Measurements from ENCODE around the gene VSIG10.
A peak's percentile ranks its signal among the peaks of the same experiment; 100 is the strongest.

VSIG10 gene

GRCh38 chr12:118068445-118068844 is 35.4 kb downstream of the VSIG10 start:
- H3K4me3 ChIP-seq (ENCODE audit: low read depth, low read length) = no peak overlapping the region

GRCh38 chr12:118065380-118065779 is 38.4 kb downstream of the VSIG10 start:
- no peak overlapping the region for H3K4me3 ChIP-seq (ENCODE audit: low read depth, low read length)
- no peak for TF ChIP-seq MAX (IDR thresholded peaks at IDR 0.05; ENCODE audit: low read depth, low read length)
- TF ChIP-seq MYC (IDR thresholded peaks at IDR 0.05; ENCODE audit: low read depth, low read length) = no peak
- TF ChIP-seq CTCF (IDR thresholded peaks at IDR 0.05; ENCODE audit: low read depth, low read length) = no peak
- no peak for TF ChIP-seq POLR2A (IDR thresholded peaks at IDR 0.05; ENCODE audit: extremely low read depth, insufficient read length)
- no peak for DNase-seq (ENCODE audit: low read depth)

More at GRCh38 chr12:118068445-118068844, 35.4 kb downstream of the VSIG10 start:
- TF ChIP-seq MYC (IDR thresholded peaks at IDR 0.05; ENCODE audit: low read depth, low read length) (no peak), MAX (IDR thresholded peaks at IDR 0.05; ENCODE audit: low read depth, low read length) (no peak), CTCF (IDR thresholded peaks at IDR 0.05; ENCODE audit: low read depth, low read length) (no peak), POLR2A (IDR thresholded peaks at IDR 0.05; ENCODE audit: extremely low read depth, insufficient read length) (no peak)
- no peak for DNase-seq (ENCODE audit: low read depth)

DNA sequence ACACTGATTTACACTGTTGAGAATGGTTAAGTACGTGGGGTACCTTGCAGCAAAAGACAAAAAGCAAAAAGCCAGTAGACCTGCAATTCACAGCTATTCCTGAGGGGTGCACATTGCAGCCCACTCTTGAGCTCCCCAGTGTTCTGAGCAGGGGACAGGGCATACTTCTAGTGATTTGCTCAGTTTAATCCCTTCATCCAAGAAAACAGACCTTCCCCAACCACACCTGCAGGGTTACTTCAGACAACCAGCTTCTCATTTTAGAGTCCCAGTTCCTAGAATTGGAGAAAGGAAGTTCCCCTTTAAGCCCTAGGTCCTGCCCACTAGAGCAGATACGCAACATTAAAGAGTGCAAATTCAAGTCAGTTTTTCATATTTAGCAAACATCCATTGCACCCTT is 39.2 kb downstream of the VSIG10 start:
- TF ChIP-seq MAX (IDR thresholded peaks at IDR 0.05; ENCODE audit: low read depth, low read length) (no peak), CTCF (IDR thresholded peaks at IDR 0.05; ENCODE audit: low read depth, low read length) (peak; percentile 18)
- DNase-seq (ENCODE audit: low read depth) = peak; percentile 44
- no peak overlapping the region for H3K4me3 ChIP-seq (ENCODE audit: low read depth, low read length)

- peak; percentile 32 for DNase-seq (ENCODE audit: low read depth)
- no peak overlapping the region for H3K4me3 ChIP-seq (ENCODE audit: low read depth, low read length)
- TF ChIP-seq CTCF (IDR thresholded peaks at IDR 0.05; ENCODE audit: low read depth, low read length) (no peak), MAX (IDR thresholded peaks at IDR 0.05; ENCODE audit: low read depth, low read length) (no peak), POLR2A (IDR thresholded peaks at IDR 0.05; ENCODE audit: extremely low read depth, insufficient read length) (no peak), MYC (IDR thresholded peaks at IDR 0.05; ENCODE audit: low read depth, low read length) (no peak)
Observed at GRCh38 chr12:118063576-118064391, 40.0 kb downstream of the VSIG10 start.

DNA sequence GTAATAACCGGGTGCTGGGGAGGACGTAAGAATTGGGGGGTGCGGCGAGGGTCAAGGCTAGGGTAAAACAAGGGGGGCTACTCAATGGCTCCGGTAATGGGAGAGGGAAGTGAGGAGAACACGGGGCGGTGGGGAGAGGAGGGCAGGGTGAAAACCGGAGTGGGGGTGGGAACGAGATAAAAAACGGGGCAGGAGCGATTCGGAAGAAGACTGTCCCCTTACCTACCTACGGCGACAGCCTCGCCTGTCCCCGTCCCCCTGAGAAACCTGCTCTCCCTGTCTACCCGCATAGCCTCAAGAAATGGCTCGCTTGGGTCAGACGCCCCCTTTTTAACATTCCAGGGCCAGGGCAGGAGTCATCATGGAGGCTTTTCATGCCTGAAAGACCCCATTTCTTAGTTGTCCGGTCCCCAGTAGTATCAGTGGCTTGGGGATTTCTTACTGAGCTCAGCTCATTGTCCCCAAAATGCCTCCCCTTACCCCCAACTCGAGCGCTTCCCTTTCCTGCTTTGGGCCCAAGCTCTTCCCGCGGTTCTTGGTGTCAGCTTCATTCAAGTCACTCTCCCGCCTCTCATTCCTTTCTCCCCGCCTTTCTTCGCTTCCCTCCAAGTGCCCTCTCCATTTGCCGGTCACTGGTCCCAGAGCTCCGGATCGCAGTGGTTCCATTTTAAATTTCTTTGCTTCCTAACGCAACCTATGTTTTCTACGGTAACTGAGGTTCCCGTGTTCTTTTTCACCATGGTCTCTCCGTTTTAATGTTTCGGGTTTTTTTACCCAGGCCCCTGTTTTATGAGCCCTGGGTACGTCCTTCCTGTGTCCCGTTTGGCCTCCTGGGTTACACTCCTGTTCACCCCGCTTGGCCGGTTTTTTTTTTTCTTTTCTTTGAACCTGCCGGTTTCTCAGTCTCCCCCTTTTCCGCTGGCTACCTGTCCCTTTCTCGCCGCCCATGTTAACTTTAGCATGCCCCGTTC is 41.7 kb downstream of the VSIG10 start:
- DNase-seq (ENCODE audit: low read depth) = peak; percentile 22
- TF ChIP-seq MAX (IDR thresholded peaks at IDR 0.05; ENCODE audit: low read depth, low read length) = no peak
- no peak for TF ChIP-seq POLR2A (IDR thresholded peaks at IDR 0.05; ENCODE audit: extremely low read depth, insufficient read length)
- no peak for TF ChIP-seq MYC (IDR thresholded peaks at IDR 0.05; ENCODE audit: low read depth, low read length)
- TF ChIP-seq CTCF (IDR thresholded peaks at IDR 0.05; ENCODE audit: low read depth, low read length) = no peak
- peak overlapping the region; percentile 71 for H3K4me3 ChIP-seq (ENCODE audit: low read depth, low read length)

All from NB4 (cell line).